B cell (primary cell): ENCODE measurements around the gene PODNL1.

Experiments used
- CTCF ChIP-seq: fragments of 200-600 bp; IDR thresholded peaks from one replicate; pipeline ENCODE4 v1.8.0; 2022; ENCODE audit warnings: antibody characterized with exemption, mild to moderate bottlenecking
- EZH2 ChIP-seq: IDR thresholded peaks from 2 replicates; pipeline ENCODE4 v1.6.1; 2012; ENCODE audit warnings: borderline replicate concordance, low read depth, mild to moderate bottlenecking, moderate library complexity, low read length; ENCODE audit not compliant: insufficient read depth, poor library complexity, severe bottlenecking

DNA sequence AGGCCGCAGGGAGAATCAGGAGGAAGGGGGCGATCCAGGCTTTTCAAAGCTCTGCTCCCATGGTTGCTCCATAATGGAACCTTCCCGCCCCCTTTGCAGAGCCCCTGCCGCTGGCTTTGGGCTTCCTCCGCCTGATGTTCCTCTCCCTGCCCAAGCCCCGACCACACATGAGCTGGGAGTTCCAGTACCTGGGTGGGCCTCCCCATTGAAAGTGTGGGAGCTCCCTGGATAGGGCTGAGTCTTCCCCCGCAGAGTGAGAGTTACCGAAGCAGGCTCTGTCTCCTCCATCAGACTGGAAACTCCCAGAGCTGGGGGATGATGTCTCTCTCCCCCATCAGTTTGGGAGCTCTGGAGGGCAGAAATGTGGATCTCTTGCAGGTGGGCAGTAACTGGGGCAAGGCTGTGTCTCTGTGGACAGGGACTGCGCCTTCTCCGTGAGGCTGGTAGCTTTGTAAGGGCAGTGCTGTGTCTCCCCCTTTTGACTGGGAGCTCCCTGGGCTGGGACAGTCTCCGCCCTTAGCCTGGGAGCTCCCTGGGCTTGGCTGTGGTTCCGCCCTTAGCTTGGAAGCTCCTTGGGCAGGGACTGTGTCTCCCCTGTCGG is 14.8 kb upstream of the PODNL1 start:
- no peak for TF ChIP-seq CTCF
- no peak for TF ChIP-seq EZH2
